ENCODE measurements around the gene VAMP3. TPM values are rescaled to one million over a fixed set of nuclear protein-coding genes. Genes with fewer than 3 reads are reported as not detected.

The VAMP3 gene
- total and polyA plus RNA-seq, 4 donors = 17.4 to 38.4 (median 25.9) TPM

- no peaks in the 10 kb centered on the region for H3K4me1 ChIP-seq (ENCODE audit: control insufficient read depth in 4 of 4, insufficient read depth in 4 of 4, low read length in 3 of 4)
- 85% methylated on average over 3 of the region's 3 CpGs for WGBS
- DNase-seq (ENCODE audit: low spot score) = no peak
- H3K27ac ChIP-seq (ENCODE audit: low read depth in 1 of 2, low read length in 2 of 2) = no peak overlapping the region
- H3K4me3 ChIP-seq (ENCODE audit: low read depth in 1 of 3, low read length in 3 of 3) = no peak overlapping the region
- no peaks in the 10 kb centered on the region for H3K27me3 ChIP-seq (ENCODE audit: control insufficient read depth in 4 of 4, insufficient read depth in 4 of 4, low read length in 3 of 4)
- no peak overlapping the region for H3K9ac ChIP-seq (ENCODE audit: low read depth in 1 of 2, low read length in 2 of 2)
- peaks cover 8 to 82% (median 66%) of the 10 kb centered on the region in 4 donors for H3K36me3 ChIP-seq (ENCODE audit: control insufficient read depth in 4 of 4, insufficient read depth in 3 of 4, low read depth in 1 of 4, low read length in 3 of 4)
- H3K9me3 ChIP-seq (ENCODE audit: control insufficient read depth in 4 of 4, low read length in 3 of 4) = peaks cover 0 to 9% (median 4%) of the 10 kb centered on the region in 4 donors
- TF ChIP-seq YY1 (IDR thresholded peaks at IDR 0.05) (no peak), GABPA (IDR thresholded peaks at IDR 0.05 in 1 of 2, conservative IDR thresholded peaks at IDR 0.05 in 1 of 2) (no peak), TAF1 (conservative IDR thresholded peaks at IDR 0.05) (no peak), REST (IDR thresholded peaks at IDR 0.05) (no peak)
Observed at GRCh38 chr1:7813677-7814373, 42.7 kb downstream of the VAMP3 start.

GRCh38 chr1:7821282-7821681 lies 50.2 kb downstream of the VAMP3 start:
- Histone ChIP-seq H3K27me3 (ENCODE audit: control insufficient read depth in 4 of 4, insufficient read depth in 4 of 4, low read length in 3 of 4) (no peaks in the 10 kb centered on the region), H3K9ac (ENCODE audit: low read depth in 1 of 2, low read length in 2 of 2) (no peak overlapping the region), H3K36me3 (ENCODE audit: control insufficient read depth in 4 of 4, insufficient read depth in 3 of 4, low read depth in 1 of 4, low read length in 3 of 4) (peaks cover 5 to 84% (median 66%) of the 10 kb centered on the region in 4 donors), H3K27ac (ENCODE audit: low read depth in 1 of 2, low read length in 2 of 2) (no peak overlapping the region), H3K4me1 (ENCODE audit: control insufficient read depth in 4 of 4, insufficient read depth in 4 of 4, low read length in 3 of 4) (no peaks in the 10 kb centered on the region), H3K4me3 (ENCODE audit: low read depth in 1 of 3, low read length in 3 of 3) (no peak overlapping the region), H3K9me3 (ENCODE audit: control insufficient read depth in 4 of 4, low read length in 3 of 4) (no peaks in the 10 kb centered on the region)
- TF ChIP-seq SP1 (IDR thresholded peaks at IDR 0.05) (no peak), RXRA (IDR thresholded peaks at IDR 0.05) (no peak), MAX (IDR thresholded peaks at IDR 0.05) (no peak), HNF4A (conservative IDR thresholded peaks at IDR 0.05) (no peak), FOXA2 (IDR thresholded peaks at IDR 0.05) (no peak), YY1 (IDR thresholded peaks at IDR 0.05) (no peak), GABPA (IDR thresholded peaks at IDR 0.05 in 1 of 2, conservative IDR thresholded peaks at IDR 0.05 in 1 of 2) (no peak), CTCF (IDR thresholded peaks at IDR 0.05; ENCODE audit: low read depth, low read length, missing input control) (no peak), ATF3 (IDR thresholded peaks at IDR 0.05) (no peak), NR2F2 (IDR thresholded peaks at IDR 0.05) (no peak), TAF1 (conservative IDR thresholded peaks at IDR 0.05) (no peak), REST (IDR thresholded peaks at IDR 0.05) (no peak), FOXA1 (IDR thresholded peaks at IDR 0.05) (no peak), ZBTB33 (IDR thresholded peaks at IDR 0.05) (no peak)
- DNase-seq (ENCODE audit: low spot score) = no peak
- WGBS = 95% methylated on average over 3 of the region's 3 CpGs

All from liver (tissue), 9 donors.